Psoas muscle (tissue), 8 donors: ENCODE measurements around the gene CENPN. TPM values are rescaled to one million over a fixed set of nuclear protein-coding genes. Genes with fewer than 3 reads are reported as not detected.

Experiments
- ATAC-seq, 4 donors: fragments of 200-7000 bp; cut with Tn5 transposase; one replicate each; pipeline ENCODE4 v1.9.1; 2020; ENCODE audit warnings: moderate library complexity in 3 of 4, mild to moderate bottlenecking in 2 of 4
- DNase-seq, 2 donors: peaks; one replicate each; pipeline ENCODE4 v3.0.0-alpha.2; 2020
- H3K27ac ChIP-seq: fragments of 200-600 bp; one replicate; pipeline ENCODE4 v1.8.0; 2022
- H3K27me3 ChIP-seq, 3 donors: fragments of 200-600 bp in 1 of 3; one replicate each; pipeline versions ENCODE4 v1.6.1 to v1.8.0; 2013 to 2022; ENCODE audit warnings: low read length in 2 of 3, mild to moderate bottlenecking in 2 of 3, moderate library complexity in 1 of 3; ENCODE audit not compliant: insufficient read depth in 3 of 3
- H3K36me3 ChIP-seq, 2 donors: fragments of 200-600 bp in 1 of 2; one replicate each; pipeline versions ENCODE4 v1.6.1 to v1.8.0; 2013 to 2022; ENCODE audit warnings: low read depth in 1 of 2, mild to moderate bottlenecking in 1 of 2, moderate library complexity in 1 of 2; ENCODE audit not compliant: insufficient read depth in 1 of 2
- H3K4me1 ChIP-seq: fragments of 200-600 bp; one replicate; pipeline ENCODE4 v1.8.0; 2022
- H3K4me3 ChIP-seq: fragments of 200-600 bp; one replicate; pipeline ENCODE4 v1.8.0; 2022; ENCODE audit warnings: mild to moderate bottlenecking
- H3K9me3 ChIP-seq: fragments of 200-600 bp; one replicate; pipeline ENCODE4 v1.8.0; 2022
- WGBS, 3 donors: extraction: QIAGEN DNeasy Blood & Tissue Kit; methylation state at CpG; one replicate each; pipeline versions ENCODE4 v1.1.6 to v1.1.7; 2013; 5-methylcytosine and 5-hydroxymethylcytosine counted together
- intact Hi-C, 2 donors: fragments of 100-400 bp; cut with DNase I; formaldehyde crosslinking; loops; one replicate each; pipeline versions ENCODE4 v1.11.0 to v1.14.2; 2022
- polyA plus RNA-seq, 3 donors: library from polyadenylated mRNA; stranded (reverse); fragments of 200-250 nt; gene quantifications; one replicate each; pipeline ENCODE4 v1.2.3, GENCODE V29; 2013
- total RNA-seq, 4 donors: library from RNA; stranded (reverse); fragmentation: NEBNext Ultra II Directional in 2 of 4; extraction: Animal tissue kit (Norgen Biotek cat#: 25700) in 2 of 4; gene quantifications; one replicate each; pipeline versions ENCODE4 v1.2.1 to v1.2.4, GENCODE V29; 2021 to 2023
- TF ChIP-seq, protein P1 (sequence below): fragments of 200-600 bp; IDR thresholded peaks from one replicate; pipeline ENCODE4 v1.8.0; 2022; ENCODE audit warnings: antibody characterized with exemption
- donor health status: healthy with polysubstance abuse.
- donor health status: DM: no; HTN: no; CAD: no; lungs with moderate emphysema.
- donor health status: Bipolar disorder and iron deficiency.
- donor health status: healthy.
- donor health status: DM: yes; HTN: yes; CAD: no.
- donor health status: DM: no; HTN: no; CAD: no.
- donor health status: DM: no; HTN: no; CAD: no.
- donor health status: DM: yes; HTN: yes; CAD: no.

The CENPN gene
- total and polyA plus RNA-seq, 7 donors, result 2.9 to 20.6 (median 7.5) TPM

GRCh38 chr16:80993307-80993706, 13.7 kb upstream of the CENPN start:
- 56 to 61% (median 60%) methylated on average over 6 of the region's 6 CpGs for WGBS, 3 donors
- peak; percentile 59 to 79 (median 76) for ATAC-seq
- intact Hi-C loops, result no loop called here
- Histone ChIP-seq H3K4me1 (no peaks in the 10 kb centered on the region), H3K27ac (no peak overlapping the region), H3K9me3 (no peaks in the 10 kb centered on the region), H3K27me3 (no peaks in the 10 kb centered on the region), H3K4me3 (no peak overlapping the region), H3K36me3 (peaks cover 0 to 11% of the 10 kb centered on the region in 2 donors)
- DNase-seq, result no peak
- TF ChIP-seq, protein P1, sequence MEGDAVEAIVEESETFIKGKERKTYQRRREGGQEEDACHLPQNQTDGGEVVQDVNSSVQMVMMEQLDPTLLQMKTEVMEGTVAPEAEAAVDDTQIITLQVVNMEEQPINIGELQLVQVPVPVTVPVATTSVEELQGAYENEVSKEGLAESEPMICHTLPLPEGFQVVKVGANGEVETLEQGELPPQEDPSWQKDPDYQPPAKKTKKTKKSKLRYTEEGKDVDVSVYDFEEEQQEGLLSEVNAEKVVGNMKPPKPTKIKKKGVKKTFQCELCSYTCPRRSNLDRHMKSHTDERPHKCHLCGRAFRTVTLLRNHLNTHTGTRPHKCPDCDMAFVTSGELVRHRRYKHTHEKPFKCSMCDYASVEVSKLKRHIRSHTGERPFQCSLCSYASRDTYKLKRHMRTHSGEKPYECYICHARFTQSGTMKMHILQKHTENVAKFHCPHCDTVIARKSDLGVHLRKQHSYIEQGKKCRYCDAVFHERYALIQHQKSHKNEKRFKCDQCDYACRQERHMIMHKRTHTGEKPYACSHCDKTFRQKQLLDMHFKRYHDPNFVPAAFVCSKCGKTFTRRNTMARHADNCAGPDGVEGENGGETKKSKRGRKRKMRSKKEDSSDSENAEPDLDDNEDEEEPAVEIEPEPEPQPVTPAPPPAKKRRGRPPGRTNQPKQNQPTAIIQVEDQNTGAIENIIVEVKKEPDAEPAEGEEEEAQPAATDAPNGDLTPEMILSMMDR, result no peak

GRCh38 chr16:80993834-80994233, 13.2 kb upstream of the CENPN start:
- intact Hi-C loops, result no loop called here
- Histone ChIP-seq H3K27me3 (no peaks in the 10 kb centered on the region), H3K27ac (no peak overlapping the region), H3K4me1 (no peaks in the 10 kb centered on the region), H3K36me3 (peaks cover 0 to 11% of the 10 kb centered on the region in 2 donors), H3K4me3 (no peak overlapping the region), H3K9me3 (no peaks in the 10 kb centered on the region)
- DNase-seq (no peak), ATAC-seq (no peak)
- TF ChIP-seq, protein P1, result no peak

DNA sequence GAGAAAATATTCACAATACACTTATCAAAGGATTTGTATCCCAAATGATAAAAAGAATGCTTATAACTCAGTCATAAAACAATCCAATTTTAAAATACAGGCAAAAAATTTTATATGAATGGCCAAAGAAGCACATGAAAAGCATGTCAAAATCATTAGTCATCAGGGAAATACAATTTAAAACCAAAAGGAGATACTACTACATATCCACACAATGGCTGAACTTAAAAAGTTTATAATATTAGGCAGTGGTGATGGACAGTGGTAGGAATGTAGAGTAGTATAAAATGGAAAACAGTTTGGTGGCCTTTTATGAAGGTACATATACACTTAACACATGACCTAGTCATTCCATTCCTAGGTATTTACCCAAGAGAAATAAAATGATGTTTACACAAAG, 12.6 kb upstream of the CENPN start:
- no peak for ATAC-seq
- Histone ChIP-seq H3K27me3 (no peaks in the 10 kb centered on the region), H3K27ac (no peak overlapping the region), H3K9me3 (no peaks in the 10 kb centered on the region), H3K4me1 (no peaks in the 10 kb centered on the region), H3K4me3 (no peak overlapping the region), H3K36me3 (peaks cover 0 to 11% of the 10 kb centered on the region in 2 donors)
- TF ChIP-seq, protein P1, result no peak
- no peak for DNase-seq
- intact Hi-C loops, result no loop called here

- H3K4me1 ChIP-seq, result no peaks in the 10 kb centered on the region
- TF ChIP-seq, protein P1, result no peak
- ATAC-seq (no peak), DNase-seq (no peak)
- H3K27ac ChIP-seq, result no peak overlapping the region
- H3K27me3 ChIP-seq, result no peaks in the 10 kb centered on the region
- H3K4me3 ChIP-seq, result peak overlapping the region; percentile 25
- intact Hi-C loops, result no loop called here
- no peaks in the 10 kb centered on the region for H3K9me3 ChIP-seq
- WGBS, 3 donors, result 41 to 48% (median 48%) methylated on average over 4 of the region's 4 CpGs
- H3K36me3 ChIP-seq, result peaks cover 0 to under 1% of the 10 kb centered on the region in 2 donors
These were observed 10.3 kb upstream of the CENPN start for GRCh38 chr16:80996688-80997138.

DNA sequence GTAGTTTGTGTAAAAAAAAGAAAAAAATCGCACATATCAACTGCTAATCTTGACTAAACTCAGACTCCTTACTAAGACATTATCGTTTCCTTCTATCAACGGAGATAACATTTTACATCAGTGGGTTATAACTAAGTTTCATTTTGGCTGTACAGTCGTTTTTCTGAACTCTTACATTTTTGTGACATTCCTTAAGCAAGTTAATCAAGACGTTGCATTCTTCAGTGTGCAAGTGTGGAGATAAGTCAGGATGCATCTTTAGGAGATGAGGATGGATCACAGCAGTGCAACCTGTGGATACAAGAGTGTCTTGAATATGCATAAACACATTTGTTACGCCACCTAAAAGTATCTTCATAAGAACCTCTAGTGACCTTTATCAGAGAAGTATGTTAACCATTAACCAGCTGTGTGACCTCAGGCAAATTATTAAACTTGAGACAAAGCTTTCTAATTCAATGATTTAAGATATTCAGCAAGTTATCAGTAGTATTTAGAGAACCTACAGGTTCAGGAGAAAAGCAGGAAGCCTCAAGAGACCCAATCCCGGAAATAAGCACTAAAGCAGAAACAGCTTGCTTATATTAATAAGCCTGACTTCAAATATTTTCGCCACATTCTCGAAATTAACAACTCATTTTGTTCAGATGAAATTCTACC, 9.7 kb upstream of the CENPN start:
- Histone ChIP-seq H3K27me3 (no peaks in the 10 kb centered on the region), H3K4me1 (no peaks in the 10 kb centered on the region), H3K9me3 (no peaks in the 10 kb centered on the region), H3K36me3 (no peaks in the 10 kb centered on the region), H3K27ac (no peak overlapping the region), H3K4me3 (peak overlapping the region; percentile 25)
- TF ChIP-seq, protein P1, result no peak
- 56 to 64% (median 56%) methylated on average over 9 of the region's 9 CpGs for WGBS, 3 donors
- ATAC-seq (no peak), DNase-seq (no peak)
- intact Hi-C loops, result no loop called here
